Sigmoid colon (tissue), 7 donors: ENCODE measurements around the gene ZNF507. TPM values are rescaled to one million over a fixed set of nuclear protein-coding genes. Genes with fewer than 3 reads are reported as not detected.

Source experiments
- DNase-seq: peaks from one replicate; pipeline ENCODE4 v3.0.0-alpha.2; 2019
- H3K27ac ChIP-seq, 4 donors: fragments of 200-600 bp; sonication (generic); one replicate each; pipeline ENCODE4 v1.5.1; 2016 to 2019; ENCODE audit warnings: mild to moderate bottlenecking in 1 of 4
- H3K27me3 ChIP-seq, 3 donors: fragments of 200-600 bp; sonication (generic); one replicate each; pipeline ENCODE4 v1.5.1; 2019; ENCODE audit warnings: mild to moderate bottlenecking in 1 of 3
- H3K36me3 ChIP-seq, 4 donors: fragments of 200-600 bp; sonication (generic); one replicate each; pipeline ENCODE4 v1.5.1; 2016 to 2019
- H3K4me1 ChIP-seq, 4 donors: fragments of 200-600 bp; sonication (generic); one replicate each; pipeline ENCODE4 v1.5.1; 2017 to 2019
- H3K4me3 ChIP-seq, 4 donors: fragments of 200-600 bp; sonication (generic); one replicate each; pipeline ENCODE4 v1.5.1; 2017 to 2019; ENCODE audit warnings: mild to moderate bottlenecking in 2 of 4, moderate library complexity in 1 of 4
- H3K9me3 ChIP-seq, 4 donors: fragments of 200-600 bp in 3 of 4; sonication (generic) in 3 of 4; one replicate each; pipeline versions ENCODE4 v1.5.1 to v1.6.1; 2013 to 2019
- CTCF ChIP-seq, 4 experiments: fragments of 450-650 bp in 3 of 4; fragments of 200-600 bp in 1 of 4; IDR thresholded peaks; one replicate each; pipeline ENCODE4 v1.5.1; 2016 to 2019; ENCODE audit warnings: antibody characterized with exemption in 4 of 4, mild to moderate bottlenecking in 3 of 4, moderate library complexity in 2 of 4
- EP300 ChIP-seq, 4 donors: sonication (generic); formaldehyde crosslinking; IDR thresholded peaks; one replicate each; pipeline ENCODE4 v1.6.1; 2017; ENCODE audit warnings: antibody characterized with exemption in 4 of 4
- POLR2A ChIP-seq, 2 donors: fragments of 450-650 bp; IDR thresholded peaks; one replicate each; pipeline ENCODE4 v1.6.1; 2016; ENCODE audit warnings: antibody characterized with exemption in 2 of 2, mild to moderate bottlenecking in 2 of 2, moderate library complexity in 2 of 2
- POLR2AphosphoS5 ChIP-seq, 4 donors: sonication (generic); formaldehyde crosslinking; IDR thresholded peaks; one replicate each; pipeline ENCODE4 v1.6.1; 2017; ENCODE audit warnings: antibody characterized with exemption in 4 of 4
- WGBS, 2 donors: extraction: QIAGEN DNeasy Blood & Tissue Kit; methylation state at CpG; one replicate each; pipeline ENCODE4 v1.1.7; 2013; 5-methylcytosine and 5-hydroxymethylcytosine counted together
- intact Hi-C: fragments of 100-400 bp; cut with DNase I; formaldehyde crosslinking; loops from one replicate; pipeline ENCODE4 v1.15.1; 2023
- polyA plus RNA-seq, 3 donors: library from polyadenylated mRNA; stranded (reverse); fragments of 200-250 nt; gene quantifications; one replicate each; pipeline ENCODE4 v1.2.3, GENCODE V29; 2013
- total RNA-seq, 4 donors: library from RNA; depleted of rRNA; stranded (reverse); fragments of >200 nt; gene quantifications; one replicate each; pipeline ENCODE4 v1.1.0, GENCODE V29; 2016
- donor health status: healthy with polysubstance abuse.
- donor health status: Bipolar disorder and iron deficiency.
- donor health status: healthy.

Gene ZNF507
- total and polyA plus RNA-seq, 7 donors, result 2.1 to 27.1 (median 19.3) TPM

GRCh38 chr19:32396046-32396652 lies 50.7 kb downstream of the ZNF507 start:
- H3K4me1 ChIP-seq, result no peaks in the 10 kb centered on the region
- 86 to 89% methylated on average over 6 of the region's 6 CpGs for WGBS, 2 donors
- H3K9me3 ChIP-seq, result no peaks in the 10 kb centered on the region
- TF ChIP-seq POLR2A (IDR thresholded peaks at IDR 0.05) (no peak), POLR2AphosphoS5 (IDR thresholded peaks at IDR 0.05) (no peak), EP300 (IDR thresholded peaks at IDR 0.05) (no peak), CTCF (IDR thresholded peaks at IDR 0.05) (no peak)
- intact Hi-C loops, result no loop called here
- no peak overlapping the region for H3K27ac ChIP-seq
- DNase-seq, result no peak
- H3K36me3 ChIP-seq, result no peaks in the 10 kb centered on the region
- H3K27me3 ChIP-seq, result no peaks in the 10 kb centered on the region
- H3K4me3 ChIP-seq, result no peak overlapping the region

- no peak overlapping the region for H3K4me3 ChIP-seq
- TF ChIP-seq POLR2A (IDR thresholded peaks at IDR 0.05) (no peak), CTCF (IDR thresholded peaks at IDR 0.05) (no peak)
Measured at GRCh38 chr19:32397671-32398101, 52.3 kb downstream of the ZNF507 start.

GRCh38 chr19:32401992-32402391 lies 56.6 kb downstream of the ZNF507 start:
- no peak for DNase-seq
- no peak overlapping the region for H3K4me3 ChIP-seq
- WGBS, 2 donors, result 93 to 98% methylated on average over 1 of the region's 1 CpG
- H3K9me3 ChIP-seq, result no peaks in the 10 kb centered on the region
- intact Hi-C loops, result no loop called here
- TF ChIP-seq POLR2AphosphoS5 (IDR thresholded peaks at IDR 0.05) (no peak), POLR2A (IDR thresholded peaks at IDR 0.05) (no peak), CTCF (IDR thresholded peaks at IDR 0.05) (no peak), EP300 (IDR thresholded peaks at IDR 0.05) (no peak)
- peaks cover 0 to 21% (median 15%) of the 10 kb centered on the region in 4 donors for H3K4me1 ChIP-seq
- H3K27ac ChIP-seq, result no peak overlapping the region
- H3K36me3 ChIP-seq, result no peaks in the 10 kb centered on the region
- H3K27me3 ChIP-seq, result no peaks in the 10 kb centered on the region

More at GRCh38 chr19:32397671-32398101, 52.3 kb downstream of the ZNF507 start:
- Histone ChIP-seq H3K4me1 (no peaks in the 10 kb centered on the region), H3K36me3 (no peaks in the 10 kb centered on the region), H3K27ac (no peak overlapping the region), H3K9me3 (no peaks in the 10 kb centered on the region), H3K27me3 (no peaks in the 10 kb centered on the region)
- WGBS, 2 donors, result 64 to 82% methylated on average over 5 of the region's 5 CpGs
- intact Hi-C loops, result no loop called here
- no peak for DNase-seq

- Histone ChIP-seq H3K27me3 (no peaks in the 10 kb centered on the region), H3K4me3 (no peak overlapping the region), H3K9me3 (no peaks in the 10 kb centered on the region), H3K4me1 (peaks cover 0 to 23% (median 15%) of the 10 kb centered on the region in 4 donors), H3K36me3 (no peaks in the 10 kb centered on the region), H3K27ac (no peak overlapping the region)
- intact Hi-C loops, result no loop called here
- WGBS, 2 donors, result 89 to 93% methylated on average over 5 of the region's 5 CpGs
- no peak for TF ChIP-seq EP300 (IDR thresholded peaks at IDR 0.05)
- no peak for TF ChIP-seq POLR2A (IDR thresholded peaks at IDR 0.05)
- no peak for TF ChIP-seq POLR2AphosphoS5 (IDR thresholded peaks at IDR 0.05)
- TF ChIP-seq CTCF (IDR thresholded peaks at IDR 0.05), result no peak
- no peak for DNase-seq
Measured at GRCh38 chr19:32403291-32403995, 58.0 kb downstream of the ZNF507 start.
